Smooth muscle cell (in vitro differentiated cells): ENCODE measurements around the gene DELE1. TPM values are rescaled to one million over a fixed set of nuclear protein-coding genes. Genes with fewer than 3 reads are reported as not detected.

ENCODE experiments used
- DNase-seq: peaks from one replicate; lab custom pipeline; 2025; ENCODE audit not compliant: unreplicated experiment; lab: John Stamatoyannopoulos, UW
- H2AFZ ChIP-seq: fragments of 200-600 bp; sonication (generic); 2 replicates; pipeline ENCODE4 v1.6.0; 2016; ENCODE audit warnings: antibody characterized with exemption, low read depth, mild to moderate bottlenecking
- H3F3A ChIP-seq: fragments of 200-600 bp; sonication (generic); 2 replicates; pipeline ENCODE4 v1.6.0; 2017; ENCODE audit warnings: antibody characterized with exemption, low read depth
- H3K27ac ChIP-seq: fragments of 200-600 bp; sonication (generic); 2 replicates; pipeline ENCODE4 v1.5.1; 2016; ENCODE audit warnings: low read depth, mild to moderate bottlenecking
- H3K27me3 ChIP-seq: fragments of 200-600 bp; sonication (generic); 2 replicates; pipeline ENCODE4 v1.6.1; 2016; ENCODE audit warnings: low read depth, mild to moderate bottlenecking
- H3K36me3 ChIP-seq: fragments of 200-600 bp; sonication (generic); 2 replicates; pipeline ENCODE4 v1.5.1; 2016; ENCODE audit warnings: low read depth
- H3K4me1 ChIP-seq: fragments of 200-600 bp; sonication (generic); 2 replicates; pipeline ENCODE4 v1.5.1; 2016; ENCODE audit warnings: low read depth
- H3K4me2 ChIP-seq: fragments of 200-600 bp; sonication (generic); 2 replicates; pipeline ENCODE4 v1.6.0; 2016; ENCODE audit warnings: mild to moderate bottlenecking
- H3K4me3 ChIP-seq: fragments of 200-600 bp; sonication (generic); 2 replicates; pipeline ENCODE4 v1.5.1; 2016; ENCODE audit warnings: mild to moderate bottlenecking
- H3K79me2 ChIP-seq: fragments of 200-600 bp; sonication (generic); 2 replicates; pipeline ENCODE4 v1.6.0; 2016; ENCODE audit warnings: low read depth, mild to moderate bottlenecking
- H3K9ac ChIP-seq: fragments of 200-600 bp; sonication (generic); 2 replicates; pipeline ENCODE4 v1.6.0; 2016; ENCODE audit warnings: low read depth
- H3K9me3 ChIP-seq: fragments of 200-600 bp; sonication (generic); replicated peaks from 2 replicates; pipeline ENCODE4 v1.5.1; 2016; ENCODE audit warnings: low read depth
- H4K20me1 ChIP-seq: fragments of 200-600 bp; sonication (generic); 2 replicates; pipeline ENCODE4 v1.6.0; 2016; ENCODE audit warnings: low read depth
- CTCF ChIP-seq: fragments of 200-600 bp; sonication (generic); IDR thresholded peaks from 2 replicates; pipeline ENCODE4 v1.5.1; 2017; ENCODE audit warnings: borderline replicate concordance, mild to moderate bottlenecking, antibody characterized with exemption; ENCODE audit not compliant: insufficient read depth, poor library complexity, severe bottlenecking
- WGBS: methylation state at CpG from one replicate; pipeline ENCODE4 v1.1.7; 2016; ENCODE audit warnings: low lambda C conversion rate; 5-methylcytosine and 5-hydroxymethylcytosine counted together
- polyA plus RNA-seq: library from polyadenylated mRNA; unstranded; fragments of >200 nt; fragmentation: Nextera tagmentation; extraction: Ambion mirVana; gene quantifications from 2 replicates; pipeline ENCODE4 v1.2.1, GENCODE V29; 2016
- total RNA-seq: library from RNA; depleted of rRNA; stranded (reverse); fragments of >200 nt; gene quantifications from 2 replicates; pipeline ENCODE4 v1.2.3, GENCODE V29; 2014

The DELE1 gene
- total and polyA plus RNA-seq, 2 experiments from 2014 or later = 20.7 to 32.0 TPM

- no peaks in the 10 kb centered on the region for H3K36me3 ChIP-seq
- no peak for TF ChIP-seq CTCF
- H3K9ac ChIP-seq = no peak overlapping the region
- H3F3A ChIP-seq = no peaks in the 10 kb centered on the region
- H3K4me3 ChIP-seq = no peak overlapping the region
- H3K4me2 ChIP-seq = no peak overlapping the region
- H3K27me3 ChIP-seq = no peaks in the 10 kb centered on the region
- H2AFZ ChIP-seq = no peak overlapping the region
- no peak for DNase-seq
- no peak overlapping the region for H3K27ac ChIP-seq
- peaks cover 7% of the 10 kb centered on the region for H3K4me1 ChIP-seq
- no peaks in the 10 kb centered on the region for H3K79me2 ChIP-seq
- H4K20me1 ChIP-seq = no peaks in the 10 kb centered on the region
- H3K9me3 ChIP-seq = no peaks in the 10 kb centered on the region
- WGBS = 94% methylated on average over 3 of the region's 3 CpGs
These were observed 8.9 kb upstream of the DELE1 start for GRCh38 chr5:141914797-141915196.

- no peaks in the 10 kb centered on the region for H3K36me3 ChIP-seq
- DNase-seq = no peak
- TF ChIP-seq CTCF = no peak
- no peaks in the 10 kb centered on the region for H3K27me3 ChIP-seq
- peaks cover 7% of the 10 kb centered on the region for H3K4me1 ChIP-seq
- H3F3A ChIP-seq = no peaks in the 10 kb centered on the region
- no peak overlapping the region for H3K9ac ChIP-seq
- no peaks in the 10 kb centered on the region for H3K9me3 ChIP-seq
- no peak overlapping the region for H2AFZ ChIP-seq
- no peaks in the 10 kb centered on the region for H4K20me1 ChIP-seq
- no peaks in the 10 kb centered on the region for H3K79me2 ChIP-seq
- H3K4me2 ChIP-seq = no peak overlapping the region
- WGBS = 54% methylated on average over 6 of the region's 6 CpGs
- no peak overlapping the region for H3K4me3 ChIP-seq
- H3K27ac ChIP-seq = no peak overlapping the region
These were observed 7.8 kb upstream of the DELE1 start for GRCh38 chr5:141915881-141916336.

- Histone ChIP-seq H3K9ac (no peak overlapping the region), H4K20me1 (no peaks in the 10 kb centered on the region), H3F3A (no peaks in the 10 kb centered on the region), H3K36me3 (no peaks in the 10 kb centered on the region), H3K27me3 (no peaks in the 10 kb centered on the region), H3K9me3 (no peaks in the 10 kb centered on the region), H3K27ac (no peak overlapping the region), H3K4me2 (no peak overlapping the region), H3K4me1 (peaks cover 7% of the 10 kb centered on the region), H3K79me2 (no peaks in the 10 kb centered on the region), H3K4me3 (no peak overlapping the region), H2AFZ (no peak overlapping the region)
- no peak for DNase-seq
- TF ChIP-seq CTCF = no peak
- WGBS = 79% methylated on average over 2 of the region's 2 CpGs
These were observed 7.1 kb upstream of the DELE1 start for GRCh38 chr5:141916522-141916921.

- Histone ChIP-seq H2AFZ (no peak overlapping the region), H4K20me1 (no peaks in the 10 kb centered on the region), H3K79me2 (no peaks in the 10 kb centered on the region), H3F3A (no peaks in the 10 kb centered on the region), H3K4me3 (no peak overlapping the region), H3K9me3 (no peaks in the 10 kb centered on the region), H3K36me3 (no peaks in the 10 kb centered on the region), H3K9ac (no peak overlapping the region), H3K4me2 (no peak overlapping the region), H3K27me3 (no peaks in the 10 kb centered on the region), H3K27ac (no peak overlapping the region), H3K4me1 (peaks cover 10% of the 10 kb centered on the region)
- no peak for DNase-seq
- WGBS = 96% methylated on average over 5 of the region's 5 CpGs
- no peak for TF ChIP-seq CTCF
These were observed 5.9 kb upstream of the DELE1 start for GRCh38 chr5:141917760-141918159.
